GM12865 (cell line): ENCODE measurements around the gene DOK3.

Experiments
- DNase-seq: peaks from one replicate; pipeline ENCODE4 v3.0.0; 2010; ENCODE audit warnings: low read depth
- H3K4me3 ChIP-seq: 2 replicates; pipeline ENCODE4 v1.5.1; 2011; ENCODE audit warnings: mild to moderate bottlenecking, low read depth, low read length, control low read depth
- CTCF ChIP-seq: IDR thresholded peaks from 2 replicates; pipeline ENCODE4 v1.5.1; 2011; ENCODE audit warnings: low read length, control low read depth, low read depth, inconsistent platforms; ENCODE audit not compliant: insufficient read depth; ENCODE audit errors: missing control alignments

DOK3 gene

GRCh38 chr5:177527595-177527994, 18.0 kb upstream of the DOK3 start:
- H3K4me3 ChIP-seq: no peak overlapping the region
- no peak for TF ChIP-seq CTCF
- no peak for DNase-seq

GRCh38 chr5:177526791-177527190, 17.2 kb upstream of the DOK3 start:
- DNase-seq: no peak
- H3K4me3 ChIP-seq: no peak overlapping the region
- no peak for TF ChIP-seq CTCF

- no peak overlapping the region for H3K4me3 ChIP-seq
- no peak for DNase-seq
- TF ChIP-seq CTCF: no peak
Observed at GRCh38 chr5:177526191-177526590, 16.6 kb upstream of the DOK3 start.

- TF ChIP-seq CTCF: no peak
- no peak for DNase-seq
- no peak overlapping the region for H3K4me3 ChIP-seq
Observed at GRCh38 chr5:177524941-177525655, 15.5 kb upstream of the DOK3 start.

- no peak for TF ChIP-seq CTCF
- DNase-seq: no peak
- H3K4me3 ChIP-seq: no peak overlapping the region
Observed at GRCh38 chr5:177524539-177524900, 14.9 kb upstream of the DOK3 start.

GRCh38 chr5:177523711-177524538, 14.3 kb upstream of the DOK3 start:
- no peak overlapping the region for H3K4me3 ChIP-seq
- no peak for TF ChIP-seq CTCF
- DNase-seq: no peak
